ENCODE data around the gene BTN1A1.
"Not testable (repeated sequence)": the region's sequence is repeated elsewhere in the genome, so short reads cannot be mapped to it uniquely, and the experiment has no call there.

BTN1A1 gene

GRCh38 chr6:26494117-26494516, 6.0 kb upstream of the BTN1A1 start:
- H3K9me3 ChIP-seq (ENCODE audit: insufficient read depth, low read depth, low read length): no peaks in the 10 kb centered on the region
- no peaks in the 10 kb centered on the region for H3K36me3 ChIP-seq (ENCODE audit: insufficient read depth, low read depth, low read length)
- no peak overlapping the region for H3K27ac ChIP-seq (ENCODE audit: low read length)
- H3K9ac ChIP-seq (ENCODE audit: low read depth, low read length): no peak overlapping the region
- H3K4me3 ChIP-seq (ENCODE audit: low read length): no peak overlapping the region
- no peaks in the 10 kb centered on the region for H3K27me3 ChIP-seq (ENCODE audit: insufficient read depth, low read length)
- H3K4me1 ChIP-seq (ENCODE audit: insufficient read depth, low read length): no peaks in the 10 kb centered on the region

- Histone ChIP-seq H3K27me3 (ENCODE audit: insufficient read depth, low read length) (peaks cover 1% of the 10 kb centered on the region; the same call in 1 of the 2 replicates), H3K9me3 (ENCODE audit: insufficient read depth, low read depth, low read length) (no peaks in the 10 kb centered on the region), H3K9ac (ENCODE audit: low read depth, low read length) (no peak overlapping the region), H3K27ac (ENCODE audit: low read length) (no peak overlapping the region), H3K4me3 (ENCODE audit: low read length) (no peak overlapping the region), H3K4me1 (ENCODE audit: insufficient read depth, low read length) (no peaks in the 10 kb centered on the region), H3K36me3 (ENCODE audit: insufficient read depth, low read depth, low read length) (no peaks in the 10 kb centered on the region)
Measured at GRCh38 chr6:26495281-26495680, 4.8 kb upstream of the BTN1A1 start.

GRCh38 chr6:26497610-26498009, 2.5 kb upstream of the BTN1A1 start:
- H3K36me3 ChIP-seq (ENCODE audit: insufficient read depth, low read depth, low read length): no peaks in the 10 kb centered on the region
- no peaks in the 10 kb centered on the region for H3K9me3 ChIP-seq (ENCODE audit: insufficient read depth, low read depth, low read length)
- peaks cover 24% of the 10 kb centered on the region for H3K27me3 ChIP-seq (ENCODE audit: insufficient read depth, low read length)
- H3K4me1 ChIP-seq (ENCODE audit: insufficient read depth, low read length): no peaks in the 10 kb centered on the region; the same call in 1 of the 2 replicates
- no peak overlapping the region for H3K9ac ChIP-seq (ENCODE audit: low read depth, low read length)
- H3K27ac ChIP-seq (ENCODE audit: low read length): no peak overlapping the region
- H3K4me3 ChIP-seq (ENCODE audit: low read length): no peak overlapping the region

- Histone ChIP-seq H3K9ac (ENCODE audit: low read depth, low read length) (no peak overlapping the region), H3K27me3 (ENCODE audit: insufficient read depth, low read length) (peaks cover 34% of the 10 kb centered on the region), H3K4me3 (ENCODE audit: low read length) (peak overlapping the region; percentile 57), H3K9me3 (ENCODE audit: insufficient read depth, low read depth, low read length) (no peaks in the 10 kb centered on the region), H3K27ac (ENCODE audit: low read length) (no peak overlapping the region), H3K4me1 (ENCODE audit: insufficient read depth, low read length) (no peaks in the 10 kb centered on the region; the same call in 1 of the 2 replicates), H3K36me3 (ENCODE audit: insufficient read depth, low read depth, low read length) (no peaks in the 10 kb centered on the region)
Measured at GRCh38 chr6:26501482-26501986, 1.4 kb downstream of the BTN1A1 start.

GRCh38 chr6:26502165-26502564, 2.1 kb downstream of the BTN1A1 start:
- no peak overlapping the region for H3K27ac ChIP-seq (ENCODE audit: low read length)
- no peak overlapping the region for H3K9ac ChIP-seq (ENCODE audit: low read depth, low read length)
- H3K9me3 ChIP-seq (ENCODE audit: insufficient read depth, low read depth, low read length): no peaks in the 10 kb centered on the region
- peaks cover 34% of the 10 kb centered on the region for H3K27me3 ChIP-seq (ENCODE audit: insufficient read depth, low read length)
- no peaks in the 10 kb centered on the region; the same call in 1 of the 2 replicates for H3K4me1 ChIP-seq (ENCODE audit: insufficient read depth, low read length)
- no peaks in the 10 kb centered on the region for H3K36me3 ChIP-seq (ENCODE audit: insufficient read depth, low read depth, low read length)
- H3K4me3 ChIP-seq (ENCODE audit: low read length): peak overlapping the region; percentile 57; the same call in 1 of the 2 replicates

GRCh38 chr6:26502626-26503025, 2.5 kb downstream of the BTN1A1 start:
- H3K9ac ChIP-seq (ENCODE audit: low read depth, low read length): no peak overlapping the region
- no peak overlapping the region for H3K27ac ChIP-seq (ENCODE audit: low read length)

GRCh38 chr6:26507658-26508057, 7.6 kb downstream of the BTN1A1 start:
- no peaks in the 10 kb centered on the region for H3K4me1 ChIP-seq (ENCODE audit: insufficient read depth, low read length)

More at GRCh38 chr6:26502626-26503025, 2.5 kb downstream of the BTN1A1 start:
- no peak overlapping the region for H3K4me3 ChIP-seq (ENCODE audit: low read length)
- H3K36me3 ChIP-seq (ENCODE audit: insufficient read depth, low read depth, low read length): no peaks in the 10 kb centered on the region
- H3K27me3 ChIP-seq (ENCODE audit: insufficient read depth, low read length): peaks cover 34% of the 10 kb centered on the region
- no peaks in the 10 kb centered on the region; the same call in 1 of the 2 replicates for H3K4me1 ChIP-seq (ENCODE audit: insufficient read depth, low read length)
- H3K9me3 ChIP-seq (ENCODE audit: insufficient read depth, low read depth, low read length): no peaks in the 10 kb centered on the region

GRCh38 chr6:26511033-26511432, 10.9 kb downstream of the BTN1A1 start:
- not testable (repeated sequence) for H3K4me1 ChIP-seq (ENCODE audit: insufficient read depth, low read length); H3K36me3 ChIP-seq (ENCODE audit: insufficient read depth, low read depth, low read length); H3K9me3 ChIP-seq (ENCODE audit: insufficient read depth, low read depth, low read length); H3K4me3 ChIP-seq (ENCODE audit: low read length); H3K27ac ChIP-seq (ENCODE audit: low read length); H3K9ac ChIP-seq (ENCODE audit: low read depth, low read length); H3K27me3 ChIP-seq (ENCODE audit: insufficient read depth, low read length)

More at GRCh38 chr6:26507658-26508057, 7.6 kb downstream of the BTN1A1 start:
- Histone ChIP-seq H3K27me3 (ENCODE audit: insufficient read depth, low read length) (peaks cover 9% of the 10 kb centered on the region), H3K36me3 (ENCODE audit: insufficient read depth, low read depth, low read length) (no peaks in the 10 kb centered on the region), H3K9ac (ENCODE audit: low read depth, low read length) (no peak overlapping the region), H3K4me3 (ENCODE audit: low read length) (no peak overlapping the region), H3K27ac (ENCODE audit: low read length) (no peak overlapping the region), H3K9me3 (ENCODE audit: insufficient read depth, low read depth, low read length) (no peaks in the 10 kb centered on the region)

- Histone ChIP-seq H3K27ac (ENCODE audit: low read length) (no peak overlapping the region), H3K9me3 (ENCODE audit: insufficient read depth, low read depth, low read length) (no peaks in the 10 kb centered on the region), H3K4me1 (ENCODE audit: insufficient read depth, low read length) (no peaks in the 10 kb centered on the region)
Measured at GRCh38 chr6:26514984-26515383, 14.9 kb downstream of the BTN1A1 start.

GRCh38 chr6:26516481-26517427, 16.7 kb downstream of the BTN1A1 start:
- Histone ChIP-seq H3K9ac (ENCODE audit: low read depth, low read length) (no peak overlapping the region), H3K36me3 (ENCODE audit: insufficient read depth, low read depth, low read length) (no peaks in the 10 kb centered on the region), H3K4me1 (ENCODE audit: insufficient read depth, low read length) (no peaks in the 10 kb centered on the region; the same call in 1 of the 2 replicates), H3K9me3 (ENCODE audit: insufficient read depth, low read depth, low read length) (no peaks in the 10 kb centered on the region), H3K27me3 (ENCODE audit: insufficient read depth, low read length) (no peaks in the 10 kb centered on the region), H3K4me3 (ENCODE audit: low read length) (no peak overlapping the region), H3K27ac (ENCODE audit: low read length) (no peak overlapping the region)

More at GRCh38 chr6:26514984-26515383, 14.9 kb downstream of the BTN1A1 start:
- no peaks in the 10 kb centered on the region for H3K27me3 ChIP-seq (ENCODE audit: insufficient read depth, low read length)
- H3K9ac ChIP-seq (ENCODE audit: low read depth, low read length): no peak overlapping the region
- no peak overlapping the region for H3K4me3 ChIP-seq (ENCODE audit: low read length)
- no peaks in the 10 kb centered on the region for H3K36me3 ChIP-seq (ENCODE audit: insufficient read depth, low read depth, low read length)

GRCh38 chr6:26519359-26519758, 19.3 kb downstream of the BTN1A1 start:
- Histone ChIP-seq H3K9ac (ENCODE audit: low read depth, low read length) (no peak overlapping the region), H3K9me3 (ENCODE audit: insufficient read depth, low read depth, low read length) (no peaks in the 10 kb centered on the region), H3K36me3 (ENCODE audit: insufficient read depth, low read depth, low read length) (no peaks in the 10 kb centered on the region), H3K27me3 (ENCODE audit: insufficient read depth, low read length) (no peaks in the 10 kb centered on the region), H3K4me1 (ENCODE audit: insufficient read depth, low read length) (no peaks in the 10 kb centered on the region; the same call in 1 of the 2 replicates), H3K27ac (ENCODE audit: low read length) (no peak overlapping the region), H3K4me3 (ENCODE audit: low read length) (no peak overlapping the region)

Measured in iPS-20b (cell line).